HCT116 (cell line): ENCODE measurements around the gene NPEPL1. TPM values are rescaled to one million over a fixed set of nuclear protein-coding genes. Genes with fewer than 3 reads are reported as not detected.

ENCODE experiments used
- ATAC-seq: fragments of 200-7000 bp; cut with Tn5 transposase; 2 replicates; pipeline ENCODE4 v1.9.1; 2020; ENCODE audit warnings: mild to moderate bottlenecking, moderate library complexity
- BruUV-seq: library from RNA; stranded (reverse); fragments of 400-500 nt; replicated peaks from 2 replicates; lab custom pipeline; 2021; lab: Mats Ljungman, UMichigan
- CTCF ChIA-PET: fragments of 300-600 bp; sonication (Branson Sonifier 250); formaldehyde crosslinking; loops from one replicate; lab custom pipeline; 2021; ENCODE audit warnings: antibody characterized with exemption; lab: Charles Lee
- POLR2A ChIA-PET: fragments of 300-600, 350-600 bp; sonication (Branson Sonifier 250); formaldehyde crosslinking; loops from one replicate; lab custom pipeline; 2021; ENCODE audit warnings: antibody characterized with exemption; lab: Charles Lee
- RAD21 ChIA-PET, 2 experiments: fragments of 300-600 bp; sonication (Branson Sonifier 250); formaldehyde crosslinking; loops; one replicate each; lab custom pipeline; 2023; ENCODE audit warnings: low total read pairs in 2 of 2; ENCODE audit not compliant: uncharacterized antibody in 2 of 2, unreplicated experiment in 2 of 2, low non-redundant PET in 1 of 2; lab: Charles Lee
- DNase-seq: peaks from one replicate; pipeline ENCODE4 v3.0.0-alpha.2; 2010; ENCODE audit warnings: low read depth, low spot score
- H2AFZ ChIP-seq: fragments of 200-600 bp; shearing (Covaris generic), sonication (generic); 2 replicates; pipeline ENCODE4 v1.6.1; 2017; ENCODE audit warnings: low read depth, mixed run types, mixed read lengths, antibody characterized with exemption, low read length; ENCODE audit not compliant: poor library complexity, severe bottlenecking
- H3K27ac ChIP-seq: 2 replicates; pipeline ENCODE4 v1.5.1; 2012; ENCODE audit warnings: low read depth, low read length
- H3K27me3 ChIP-seq: fragments of 200-600 bp; sonication (generic); 2 replicates; pipeline ENCODE4 v1.6.1; 2016; ENCODE audit warnings: mixed run types, low read length, mixed read lengths; ENCODE audit not compliant: insufficient read depth
- H3K36me3 ChIP-seq, 2 experiments: fragments of 200-500 bp in 1 of 2; fragments of 200-600 bp in 1 of 2; sonication (Bioruptor generic) in 1 of 2; sonication (generic) in 1 of 2; 2 replicates each; pipeline versions ENCODE4 v1.5.1 to v1.6.1; 2014 to 2016; ENCODE audit warnings: low read length in 2 of 2, inconsistent platforms in 1 of 2, mixed read lengths in 1 of 2, mixed run types in 1 of 2; ENCODE audit not compliant: insufficient read depth in 2 of 2, control insufficient read depth in 1 of 2
- H3K4me1 ChIP-seq, 2 experiments: fragments of 200-600 bp in 1 of 2; sonication (generic) in 1 of 2; 2 replicates each; pipeline versions ENCODE4 v1.5.1 to v1.6.1; 2012 to 2017; ENCODE audit warnings: low read length in 2 of 2, inconsistent platforms in 1 of 2, mild to moderate bottlenecking in 1 of 2, mixed read lengths in 1 of 2, mixed run types in 1 of 2, moderate library complexity in 1 of 2; ENCODE audit not compliant: insufficient read depth in 2 of 2, control insufficient read depth in 1 of 2
- H3K4me2 ChIP-seq: fragments of 200-600 bp; sonication (generic); 2 replicates; pipeline ENCODE4 v1.6.1; 2017; ENCODE audit warnings: mixed run types, low read length, mixed read lengths
- H3K4me3 ChIP-seq, 2 experiments: fragments of 200-600 bp in 1 of 2; sonication (generic) in 1 of 2; replicated peaks in 1 of 2; 2 replicates each; pipeline ENCODE4 v1.5.1; 2011 to 2016; ENCODE audit warnings: low read length in 2 of 2, control low read depth in 1 of 2, low read depth in 1 of 2, mild to moderate bottlenecking in 1 of 2, mixed read lengths in 1 of 2, mixed run types in 1 of 2
- H3K79me2 ChIP-seq: fragments of 200-600 bp; sonication (generic); 2 replicates; pipeline ENCODE4 v1.6.1; 2017; ENCODE audit warnings: mild to moderate bottlenecking, mixed run types, low read length, moderate library complexity, mixed read lengths; ENCODE audit not compliant: insufficient read depth
- H3K9ac ChIP-seq: fragments of 200-600 bp; sonication (generic); 2 replicates; pipeline ENCODE4 v1.6.1; 2016; ENCODE audit warnings: low read length, mixed read lengths
- H3K9me2 ChIP-seq: fragments of 200-600 bp; sonication (generic), shearing (Covaris generic); 2 replicates; pipeline ENCODE4 v1.6.1; 2017; ENCODE audit warnings: mixed run types, mild to moderate bottlenecking, moderate library complexity; ENCODE audit not compliant: insufficient read depth
- H3K9me3 ChIP-seq, 2 experiments: fragments of 200-500 bp in 1 of 2; fragments of 200-600 bp in 1 of 2; sonication (Bioruptor generic) in 1 of 2; sonication (generic) in 1 of 2; 2 replicates each; pipeline ENCODE4 v1.6.1; 2014 to 2017; ENCODE audit warnings: low read length in 2 of 2, mixed read lengths in 2 of 2, inconsistent platforms in 1 of 2, low read depth in 1 of 2, mild to moderate bottlenecking in 1 of 2, mixed run types in 1 of 2, moderate library complexity in 1 of 2; ENCODE audit not compliant: control insufficient read depth in 1 of 2, insufficient read depth in 1 of 2
- H4K20me1 ChIP-seq: fragments of 200-600 bp; sonication (generic), shearing (Covaris generic); 2 replicates; pipeline ENCODE4 v1.6.1; 2017; ENCODE audit warnings: mixed run types, mild to moderate bottlenecking, moderate library complexity; ENCODE audit not compliant: insufficient read depth
- ATF3 ChIP-seq: IDR thresholded peaks from 2 replicates; pipeline ENCODE4 v1.6.1; 2012
- CBX3 ChIP-seq: IDR thresholded peaks from 2 replicates; pipeline ENCODE4 v1.6.1; 2012; ENCODE audit warnings: low read depth
- EGR1 ChIP-seq: IDR thresholded peaks from 2 replicates; pipeline ENCODE4 v1.6.1; 2012; ENCODE audit warnings: low read depth
- ELF1 ChIP-seq: IDR thresholded peaks from 2 replicates; pipeline ENCODE4 v1.6.1; 2012; ENCODE audit warnings: low read depth, borderline replicate concordance
- JUND ChIP-seq: IDR thresholded peaks from 2 replicates; pipeline ENCODE4 v1.6.1; 2012
- MAX ChIP-seq: IDR thresholded peaks from 2 replicates; pipeline ENCODE4 v1.6.1; 2012
- POLR2A ChIP-seq: IDR thresholded peaks from 2 replicates; pipeline ENCODE4 v1.7.0; 2011; ENCODE audit warnings: borderline replicate concordance; ENCODE audit not compliant: insufficient read depth, insufficient read length; ENCODE audit errors: extremely low read depth
- POLR2AphosphoS5 ChIP-seq: IDR thresholded peaks from 2 replicates; pipeline ENCODE4 v1.6.1; 2011; ENCODE audit warnings: mild to moderate bottlenecking, low read depth, low read length, moderate library complexity
- REST ChIP-seq: IDR thresholded peaks from 2 replicates; pipeline ENCODE4 v1.6.1; 2012; ENCODE audit warnings: low read depth
- SIN3A ChIP-seq: IDR thresholded peaks from 2 replicates; pipeline ENCODE4 v1.6.1; 2012; ENCODE audit warnings: low read depth
- SRF ChIP-seq: IDR thresholded peaks from 2 replicates; pipeline ENCODE4 v1.6.1; 2012; ENCODE audit warnings: low read depth
- YY1 ChIP-seq: IDR thresholded peaks from 2 replicates; pipeline ENCODE4 v1.6.1; 2011; ENCODE audit warnings: low read length, low read depth, moderate library complexity, mild to moderate bottlenecking; ENCODE audit not compliant: insufficient replicate concordance; ENCODE audit errors: extremely low read depth
- ZNF274 ChIP-seq: fragments of 200-500 bp; sonication (Bioruptor generic); IDR thresholded peaks from 2 replicates; pipeline ENCODE4 v1.6.1; 2014; ENCODE audit warnings: mild to moderate bottlenecking, low read depth, low read length, inconsistent platforms
- intact Hi-C: fragments of 100-400 bp; cut with micrococcal nuclease; formaldehyde crosslinking; loops from 2 replicates; pipeline ENCODE4 v1.10.0; 2022
- total RNA-seq: library from RNA; stranded (reverse); gene quantifications from one replicate; pipeline ENCODE4 v1.2.1, GENCODE V29; 2021; ENCODE audit not compliant: unreplicated experiment

Gene NPEPL1
- total RNA-seq, 1 experiment from 2014 or later = 16.6 TPM

DNA sequence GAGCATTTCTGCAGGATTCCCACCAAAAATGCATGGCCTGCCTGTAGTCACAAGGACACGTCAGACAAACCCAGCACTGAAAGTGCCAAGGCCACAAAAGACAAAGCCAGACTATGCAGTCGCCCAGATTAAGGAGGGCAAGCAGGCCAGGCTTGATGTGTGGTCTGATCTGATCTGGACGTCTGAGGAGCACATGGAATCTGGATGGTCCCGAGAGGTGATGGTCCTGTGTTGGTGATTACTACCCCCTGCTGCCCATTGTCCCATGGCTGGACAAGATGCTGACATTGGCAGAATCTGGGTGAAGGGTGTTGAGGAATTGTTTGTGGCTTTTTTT, 17.1 kb downstream of the NPEPL1 start:
- ATAC-seq (no peak), DNase-seq (no peak)
- ChIA-PET CTCF (no interaction called here), POLR2A (no interaction called here), RAD21 (no interaction called here)
- Histone ChIP-seq H3K79me2 (no peaks in the 10 kb centered on the region), H3K4me1 (no peaks in the 10 kb centered on the region), H3K9ac (no peak overlapping the region), H4K20me1 (no peaks in the 10 kb centered on the region), H3K4me2 (no peak overlapping the region), H3K36me3 (no peaks in the 10 kb centered on the region), H3K27me3 (no peaks in the 10 kb centered on the region), H2AFZ (no peak overlapping the region), H3K4me3 (no peak overlapping the region), H3K27ac (no peak overlapping the region), H3K9me2 (no peaks in the 10 kb centered on the region), H3K9me3 (no peaks in the 10 kb centered on the region)
- BruUV-seq = no TSS peak
- no peak for TF ChIP-seq EGR1
- no peak for TF ChIP-seq REST
- intact Hi-C loops = no loop called here

DNA sequence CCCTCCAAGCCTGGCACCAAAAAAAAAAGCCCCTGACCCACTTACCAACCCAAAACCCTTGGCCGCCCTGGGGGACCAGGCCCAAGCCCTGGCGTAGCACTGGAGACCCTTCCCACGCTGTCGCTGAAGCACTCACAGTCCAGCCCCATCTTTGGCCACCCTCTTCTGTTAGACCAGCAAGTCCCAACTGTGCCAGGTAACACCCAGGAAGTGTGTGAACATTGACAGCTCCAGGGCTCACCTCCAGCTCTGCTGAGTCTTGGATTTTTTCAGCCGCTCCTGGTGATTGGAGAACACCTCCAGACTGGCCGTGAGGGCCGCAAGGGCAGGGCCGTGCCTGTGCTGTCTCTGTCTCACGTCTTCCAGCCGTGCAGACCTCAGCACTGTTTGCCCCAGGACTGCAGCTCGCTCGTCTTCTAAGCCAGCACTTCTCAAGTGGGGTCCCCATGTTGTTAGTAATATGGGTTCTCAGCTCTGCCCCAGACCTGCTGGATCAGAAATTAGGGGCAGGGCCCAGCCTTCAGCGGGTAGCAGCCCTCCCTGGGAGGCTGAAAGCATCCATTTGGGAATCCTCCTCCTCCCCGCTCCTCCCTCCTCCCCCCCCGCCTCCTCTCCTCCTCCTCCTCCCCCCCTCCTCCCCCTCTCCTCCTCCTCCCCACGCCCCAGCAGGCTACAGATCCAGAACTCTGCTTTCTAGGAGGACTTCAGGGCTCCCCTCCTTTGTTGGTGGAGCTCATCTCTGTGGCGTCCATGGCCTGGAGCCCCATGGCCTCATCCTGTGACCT, 18.1 kb downstream of the NPEPL1 start:
- CTCF ChIA-PET = interaction anchor here (1.6 kb wide), 1 partner anchor 229 kb away, joined by 3 read pairs; no protein-coding TSS in a partner anchor
- Histone ChIP-seq H3K4me2 (no peak overlapping the region), H3K4me1 (no peaks in the 10 kb centered on the region), H3K27ac (no peak overlapping the region), H3K27me3 (no peaks in the 10 kb centered on the region), H4K20me1 (no peaks in the 10 kb centered on the region), H3K4me3 (no peak overlapping the region), H2AFZ (no peak overlapping the region), H3K9ac (no peak overlapping the region), H3K79me2 (no peaks in the 10 kb centered on the region), H3K36me3 (no peaks in the 10 kb centered on the region), H3K9me2 (no peaks in the 10 kb centered on the region), H3K9me3 (no peaks in the 10 kb centered on the region)
- BruUV-seq = no TSS peak
- RAD21 ChIA-PET = no interaction called here
- ATAC-seq (no peak), DNase-seq (no peak)
- intact Hi-C loops = no loop called here
- POLR2A ChIA-PET = no interaction called here
- TF ChIP-seq CBX3 = no peak
- TF ChIP-seq POLR2A = no peak
- no peak for TF ChIP-seq MAX
- TF ChIP-seq ELF1 = no peak
- TF ChIP-seq SRF = no peak
- TF ChIP-seq JUND = no peak
- TF ChIP-seq POLR2AphosphoS5 = no peak
- no peak for TF ChIP-seq YY1
- no peak for TF ChIP-seq REST
- TF ChIP-seq SIN3A = no peak
- no peak for TF ChIP-seq ATF3
- no peak for TF ChIP-seq ZNF274
